Osteoblast (primary cell): Measurements from ENCODE around the gene MLKL. TPM values are rescaled to one million over a fixed set of nuclear protein-coding genes. Genes with fewer than 3 reads are reported as not detected.

Experiments used
- DNase-seq: peaks from one replicate; pipeline ENCODE4 v3.0.0; 2011; ENCODE audit warnings: low spot score, mixed read lengths; ENCODE audit not compliant: insufficient read length; ENCODE audit errors: missing footprints
- H2AFZ ChIP-seq: 2 replicates; pipeline ENCODE4 v1.6.0; 2011; ENCODE audit warnings: mild to moderate bottlenecking, low read length
- H3K27ac ChIP-seq: 2 replicates; pipeline ENCODE4 v1.5.1; 2011; ENCODE audit warnings: mild to moderate bottlenecking, low read depth, low read length, moderate library complexity
- H3K27me3 ChIP-seq: 2 replicates; pipeline ENCODE4 v1.6.0; 2012; ENCODE audit warnings: mild to moderate bottlenecking, control low read depth, inconsistent platforms, low read length, moderate library complexity; ENCODE audit not compliant: insufficient read depth
- H3K36me3 ChIP-seq: 2 replicates; pipeline ENCODE4 v1.5.1; 2011; ENCODE audit warnings: mild to moderate bottlenecking, low read length, control low read depth, moderate library complexity; ENCODE audit not compliant: insufficient read depth
- H3K4me1 ChIP-seq: 2 replicates; pipeline ENCODE4 v1.5.1; 2011; ENCODE audit warnings: mild to moderate bottlenecking, low read length, control low read depth, moderate library complexity; ENCODE audit not compliant: insufficient read depth
- H3K4me2 ChIP-seq: 2 replicates; pipeline ENCODE4 v1.6.0; 2011; ENCODE audit warnings: mild to moderate bottlenecking, low read length; ENCODE audit not compliant: insufficient read depth
- H3K4me3 ChIP-seq: fragments of 200-600 bp; sonication (generic); 3 replicates; pipeline ENCODE4 v1.5.1; 2012; ENCODE audit warnings: mild to moderate bottlenecking, low read length, inconsistent platforms; ENCODE audit not compliant: insufficient read depth
- H3K79me2 ChIP-seq: 2 replicates; pipeline ENCODE4 v1.6.0; 2012; ENCODE audit warnings: mild to moderate bottlenecking, low read length, control low read depth, inconsistent platforms; ENCODE audit not compliant: insufficient read depth
- H3K9me3 ChIP-seq: 2 replicates; pipeline ENCODE4 v1.5.1; 2011; ENCODE audit warnings: low read depth, low read length, control low read depth
- H4K20me1 ChIP-seq: 2 replicates; pipeline ENCODE4 v1.6.0; 2012; ENCODE audit warnings: mild to moderate bottlenecking, low read length, control low read depth; ENCODE audit not compliant: insufficient read depth
- total RNA-seq: library from RNA; depleted of rRNA; stranded (reverse); fragments of >200 nt; gene quantifications from 2 replicates; pipeline ENCODE4 v1.2.3, GENCODE V29; 2012
- TF ChIP-seq, protein P1 (sequence below): IDR thresholded peaks from 2 replicates; pipeline ENCODE4 v1.5.1; 2011; ENCODE audit warnings: mild to moderate bottlenecking, low read depth, low read length, moderate library complexity; ENCODE audit errors: extremely low read depth

MLKL gene
- total RNA-seq, 1 donor = 5.1 TPM

- H3K4me2 ChIP-seq = no peak overlapping the region
Measured at GRCh38 chr16:74641969-74642368, 58.7 kb downstream of the MLKL start.

GRCh38 chr16:74637742-74638453, 62.8 kb downstream of the MLKL start:
- H2AFZ ChIP-seq = no peak overlapping the region
- no peaks in the 10 kb centered on the region for H3K9me3 ChIP-seq
- H3K4me1 ChIP-seq = no peaks in the 10 kb centered on the region
- no peak overlapping the region for H3K4me3 ChIP-seq
- H3K27me3 ChIP-seq = no peaks in the 10 kb centered on the region
- H3K36me3 ChIP-seq = peaks cover 38% of the 10 kb centered on the region
- no peak overlapping the region for H3K4me2 ChIP-seq
- no peak overlapping the region for H3K27ac ChIP-seq
- no peak for DNase-seq
- peaks cover 6% of the 10 kb centered on the region for H3K79me2 ChIP-seq
- H4K20me1 ChIP-seq = peaks cover 3% of the 10 kb centered on the region
- TF ChIP-seq, protein P1, sequence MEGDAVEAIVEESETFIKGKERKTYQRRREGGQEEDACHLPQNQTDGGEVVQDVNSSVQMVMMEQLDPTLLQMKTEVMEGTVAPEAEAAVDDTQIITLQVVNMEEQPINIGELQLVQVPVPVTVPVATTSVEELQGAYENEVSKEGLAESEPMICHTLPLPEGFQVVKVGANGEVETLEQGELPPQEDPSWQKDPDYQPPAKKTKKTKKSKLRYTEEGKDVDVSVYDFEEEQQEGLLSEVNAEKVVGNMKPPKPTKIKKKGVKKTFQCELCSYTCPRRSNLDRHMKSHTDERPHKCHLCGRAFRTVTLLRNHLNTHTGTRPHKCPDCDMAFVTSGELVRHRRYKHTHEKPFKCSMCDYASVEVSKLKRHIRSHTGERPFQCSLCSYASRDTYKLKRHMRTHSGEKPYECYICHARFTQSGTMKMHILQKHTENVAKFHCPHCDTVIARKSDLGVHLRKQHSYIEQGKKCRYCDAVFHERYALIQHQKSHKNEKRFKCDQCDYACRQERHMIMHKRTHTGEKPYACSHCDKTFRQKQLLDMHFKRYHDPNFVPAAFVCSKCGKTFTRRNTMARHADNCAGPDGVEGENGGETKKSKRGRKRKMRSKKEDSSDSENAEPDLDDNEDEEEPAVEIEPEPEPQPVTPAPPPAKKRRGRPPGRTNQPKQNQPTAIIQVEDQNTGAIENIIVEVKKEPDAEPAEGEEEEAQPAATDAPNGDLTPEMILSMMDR = no peak

More at GRCh38 chr16:74641969-74642368, 58.7 kb downstream of the MLKL start:
- DNase-seq = no peak
- Histone ChIP-seq H3K27me3 (no peaks in the 10 kb centered on the region), H3K36me3 (peaks cover 37% of the 10 kb centered on the region), H3K4me3 (no peak overlapping the region), H3K9me3 (no peaks in the 10 kb centered on the region), H3K79me2 (peaks cover 19% of the 10 kb centered on the region), H4K20me1 (no peaks in the 10 kb centered on the region), H3K4me1 (peaks cover 11% of the 10 kb centered on the region), H3K27ac (no peak overlapping the region), H2AFZ (no peak overlapping the region)
- TF ChIP-seq, protein P1 = no peak

- Histone ChIP-seq H3K27me3 (no peaks in the 10 kb centered on the region), H3K4me2 (no peak overlapping the region), H3K79me2 (peaks cover 6% of the 10 kb centered on the region), H2AFZ (no peak overlapping the region), H3K27ac (no peak overlapping the region), H3K4me3 (no peak overlapping the region), H4K20me1 (peaks cover 3% of the 10 kb centered on the region), H3K36me3 (peaks cover 58% of the 10 kb centered on the region), H3K4me1 (no peaks in the 10 kb centered on the region), H3K9me3 (no peaks in the 10 kb centered on the region)
- no peak for DNase-seq
- TF ChIP-seq, protein P1 = no peak
Measured at GRCh38 chr16:74635303-74635702, 65.4 kb downstream of the MLKL start.

DNA sequence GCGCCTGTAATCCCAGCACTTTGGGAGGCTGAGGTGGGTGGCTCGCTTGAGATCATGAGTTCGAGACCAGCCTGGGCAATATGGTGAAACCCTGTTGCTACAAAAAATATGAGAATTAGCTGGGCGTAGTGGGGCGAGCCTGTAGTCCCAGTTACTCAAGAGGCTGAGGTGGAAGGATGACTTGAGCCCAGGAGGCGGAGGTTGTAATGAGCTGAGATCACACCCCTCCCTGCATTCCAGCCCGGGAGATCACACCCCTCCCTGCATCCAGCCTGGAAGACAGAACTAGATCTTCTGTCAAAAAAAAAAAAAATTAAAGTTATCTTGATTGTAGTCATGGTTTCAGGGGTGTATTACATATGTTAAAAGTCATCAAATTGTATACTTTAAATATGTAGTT, 67.0 kb downstream of the MLKL start:
- peaks cover 4% of the 10 kb centered on the region for H3K79me2 ChIP-seq
- no peak overlapping the region for H3K4me3 ChIP-seq
- TF ChIP-seq, protein P1 = no peak

More for the DNA sequence above, 67.0 kb downstream of the MLKL start:
- no peak for DNase-seq
- no peak overlapping the region for H3K27ac ChIP-seq
- H3K9me3 ChIP-seq = no peaks in the 10 kb centered on the region
- peaks cover 55% of the 10 kb centered on the region for H3K36me3 ChIP-seq
- no peaks in the 10 kb centered on the region for H3K27me3 ChIP-seq
- H4K20me1 ChIP-seq = peaks cover 3% of the 10 kb centered on the region
- no peaks in the 10 kb centered on the region for H3K4me1 ChIP-seq
- no peak overlapping the region for H3K4me2 ChIP-seq
- H2AFZ ChIP-seq = no peak overlapping the region
